Embryonic facial prominence (tissue), 1 donor: Measurements from ENCODE around the gene TEK.
"Not testable (repeated sequence)": the region's sequence is repeated elsewhere in the genome, so short reads cannot be mapped to it uniquely, and the experiment has no call there.

Experiments
- DNase-seq: peaks from one replicate; pipeline ENCODE4 v3.0.0-alpha.2; 2016; ENCODE audit errors: extremely low spot score

Gene TEK

GRCh38 chr9:27108981-27109541 is at the start of gene TEK:
TEK (plus strand) TSS chr9:27109225; CDS start chr9:27109591, 366 bp downstream.
- DNase-seq = no peak

- DNase-seq = no peak
Observed at GRCh38 chr9:27059412-27059811, 49.6 kb upstream of the TEK start.

GRCh38 chr9:27059907-27060306 is 49.1 kb upstream of the TEK start:
- no peak for DNase-seq

GRCh38 chr9:27065288-27065687 is 43.7 kb upstream of the TEK start:
- DNase-seq = no peak

GRCh38 chr9:27073841-27074728 is 34.9 kb upstream of the TEK start:
- DNase-seq = no peak

GRCh38 chr9:27078685-27079084 is 30.3 kb upstream of the TEK start:
- no peak for DNase-seq

- DNase-seq = no peak
Observed at GRCh38 chr9:27085456-27085855, 23.6 kb upstream of the TEK start.

- no peak for DNase-seq
Observed at GRCh38 chr9:27086818-27087680, 22.0 kb upstream of the TEK start.

- DNase-seq = no peak
Observed at GRCh38 chr9:27088981-27089380, 20.0 kb upstream of the TEK start.

- DNase-seq = no peak
Observed at GRCh38 chr9:27089706-27090105, 19.3 kb upstream of the TEK start.

GRCh38 chr9:27090231-27090630 is 18.8 kb upstream of the TEK start:
- DNase-seq = no peak

- DNase-seq = no peak
Observed at GRCh38 chr9:27090711-27091110, 18.3 kb upstream of the TEK start.

GRCh38 chr9:27092496-27092895 is 16.5 kb upstream of the TEK start:
- DNase-seq = not testable (repeated sequence)

- DNase-seq = not testable (repeated sequence)
Observed at GRCh38 chr9:27093384-27094067, 15.5 kb upstream of the TEK start.

GRCh38 chr9:27094640-27095298 is 14.3 kb upstream of the TEK start:
- DNase-seq = no peak

GRCh38 chr9:27107241-27107640 is 1.8 kb upstream of the TEK start:
- no peak for DNase-seq

GRCh38 chr9:27109621-27110020 is 596 bp downstream of the TEK start:
- no peak for DNase-seq

- no peak for DNase-seq
Observed at GRCh38 chr9:27110181-27110580, 1.2 kb downstream of the TEK start.

- no peak for DNase-seq
Observed at GRCh38 chr9:27112235-27112634, 3.2 kb downstream of the TEK start.

GRCh38 chr9:27117489-27118135 is 8.6 kb downstream of the TEK start:
- no peak for DNase-seq

GRCh38 chr9:27118916-27119315 is 9.9 kb downstream of the TEK start:
- no peak for DNase-seq
